Glomerular endothelial cell (primary cell): ENCODE results near the gene INPP5A. TPM values are rescaled to one million over a fixed set of nuclear protein-coding genes. Genes with fewer than 3 reads are reported as not detected.

Experiments used
- DNase-seq: peaks from one replicate; pipeline ENCODE4 v3.0.0-alpha.2; 2011; ENCODE audit warnings: low read depth, low spot score; ENCODE audit errors: extremely low read depth
- total RNA-seq: library from RNA; depleted of rRNA; stranded (reverse); fragments of >200 nt; gene quantifications from 2 replicates; pipeline ENCODE4 v1.2.3, GENCODE V29; 2015

Gene INPP5A
- total RNA-seq, 1 donor from 2014 or later, result 43.9 TPM

DNA sequence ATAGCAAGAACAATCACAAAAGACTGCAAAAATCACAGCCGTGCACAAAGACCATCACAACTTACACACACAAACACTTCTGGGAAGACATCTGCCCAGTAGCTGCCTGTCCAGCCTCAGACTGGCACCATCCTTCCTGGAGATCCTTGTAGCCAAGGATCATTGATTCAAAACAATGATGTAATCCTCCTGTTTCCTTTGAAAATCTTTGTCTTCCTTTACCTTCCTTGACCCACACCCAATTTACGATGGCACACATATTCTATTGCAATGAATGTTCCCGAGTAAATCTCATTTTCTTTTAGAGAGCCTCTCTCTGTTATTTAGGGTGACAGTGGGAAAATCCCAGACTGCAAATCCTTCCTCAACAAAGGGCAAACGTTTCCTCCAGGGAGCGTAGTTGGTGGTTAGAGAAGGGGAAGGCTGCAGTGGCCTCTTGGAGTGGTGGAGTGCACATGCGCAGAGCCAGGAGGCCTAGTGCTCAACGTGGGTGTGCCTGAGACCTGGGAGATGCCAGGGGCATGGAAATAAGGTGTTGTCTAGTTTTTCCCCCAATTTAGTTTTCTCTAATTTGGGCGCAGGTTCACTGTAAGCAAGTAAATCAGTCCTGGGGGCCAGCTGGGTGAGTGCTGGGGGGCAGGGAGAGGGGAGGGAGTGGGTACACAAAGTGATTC lies 3.1 kb upstream of the INPP5A start:
- DNase-seq, result no peak

DNA sequence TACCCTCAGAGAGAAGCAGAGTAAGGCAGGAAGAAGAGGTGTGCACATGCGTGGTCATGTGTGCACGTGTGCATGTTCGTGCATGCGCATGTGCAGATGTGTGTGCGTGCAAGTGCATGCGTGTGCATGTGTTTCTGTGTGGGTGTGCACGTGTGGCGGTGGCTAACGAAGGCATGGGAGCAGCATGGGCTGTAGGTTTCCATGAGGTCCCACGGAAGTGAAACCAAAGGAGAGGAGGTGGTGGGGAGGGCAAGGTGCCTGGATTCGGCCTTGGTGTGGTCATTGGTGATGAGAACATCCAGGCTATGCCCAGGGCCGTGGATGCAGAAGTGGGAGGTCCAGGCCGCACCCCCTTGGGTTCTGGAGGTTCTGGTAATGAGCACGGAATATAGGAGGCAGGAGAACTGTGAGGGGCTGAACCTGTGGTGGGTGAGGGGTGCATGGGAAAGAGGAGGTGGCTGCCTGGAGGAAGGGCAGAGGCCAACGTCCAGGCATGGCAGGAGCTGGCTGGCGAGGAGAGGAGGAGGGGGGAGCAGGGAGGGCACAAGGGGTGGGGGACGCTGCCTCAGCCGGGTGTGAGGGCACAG lies 2.4 kb upstream of the INPP5A start:
- DNase-seq, result no peak

DNA sequence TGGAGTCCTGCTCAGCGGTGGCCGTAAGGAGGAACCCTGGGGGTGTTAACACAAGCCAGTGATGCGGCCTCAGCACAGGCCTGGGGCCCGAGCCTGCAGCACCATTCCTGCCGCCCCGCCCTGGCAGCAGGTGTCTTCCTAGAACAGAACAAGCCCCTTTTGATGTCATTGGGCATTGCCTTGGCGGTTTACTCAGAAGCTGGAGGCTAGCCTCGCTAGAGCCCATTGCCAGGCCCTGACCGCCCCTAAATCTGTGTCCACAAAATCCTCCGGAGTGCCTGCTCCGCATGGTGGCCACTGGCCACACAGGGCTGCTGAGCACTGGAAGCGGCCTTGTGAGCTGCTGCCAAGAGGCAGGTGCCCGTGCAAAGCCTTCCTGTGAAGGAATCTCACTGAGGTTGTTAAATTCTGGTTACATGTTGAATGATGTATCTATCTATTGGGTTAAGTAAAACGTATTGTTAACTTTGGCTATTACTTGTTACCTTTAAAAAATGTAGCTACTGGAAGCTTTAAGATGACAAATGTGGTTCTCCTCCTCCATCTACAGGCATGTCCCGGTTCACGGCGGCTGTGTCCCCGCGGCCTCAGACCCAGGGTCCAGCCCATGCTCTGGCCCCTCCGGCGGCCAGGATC lies 1.2 kb upstream of the INPP5A start:
- DNase-seq, result no peak

GRCh38 chr10:132536877-132537683 lies 507 bp upstream of the INPP5A start:
- peak; percentile 61 for DNase-seq

- DNase-seq, result no peak
Measured at GRCh38 chr10:132538031-132538789, 623 bp downstream of the INPP5A start.

DNA sequence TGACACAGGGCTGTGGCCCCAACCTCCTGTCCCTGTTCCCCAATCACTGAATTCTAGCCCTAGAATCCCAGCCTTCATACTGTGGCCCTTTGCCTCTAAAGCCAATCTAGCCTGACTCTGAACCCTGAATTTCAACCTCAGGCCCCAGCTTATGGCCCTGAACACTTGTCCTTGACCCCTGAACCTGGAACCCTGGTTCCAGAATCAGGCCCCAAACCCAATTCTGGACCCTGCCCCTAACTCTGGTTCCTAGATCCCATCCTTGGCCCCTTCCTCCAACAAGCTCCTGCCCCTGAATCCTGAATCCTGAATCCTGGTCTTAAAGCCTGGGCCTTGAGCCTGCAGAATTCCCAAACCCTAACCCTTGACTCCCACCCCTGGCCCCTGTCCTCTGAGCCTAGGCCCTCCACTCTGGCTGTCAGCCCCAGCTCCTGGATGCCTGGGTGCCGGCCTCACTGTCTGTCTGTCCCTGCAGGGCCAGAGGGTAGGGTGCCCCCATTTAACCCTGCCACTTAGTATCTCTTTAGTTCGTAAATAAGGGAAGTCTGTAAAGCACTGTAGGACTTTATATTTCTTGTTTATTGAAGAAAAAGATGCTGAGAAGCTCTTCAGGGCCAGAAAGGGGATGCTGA lies 1.3 kb downstream of the INPP5A start:
- no peak for DNase-seq

DNA sequence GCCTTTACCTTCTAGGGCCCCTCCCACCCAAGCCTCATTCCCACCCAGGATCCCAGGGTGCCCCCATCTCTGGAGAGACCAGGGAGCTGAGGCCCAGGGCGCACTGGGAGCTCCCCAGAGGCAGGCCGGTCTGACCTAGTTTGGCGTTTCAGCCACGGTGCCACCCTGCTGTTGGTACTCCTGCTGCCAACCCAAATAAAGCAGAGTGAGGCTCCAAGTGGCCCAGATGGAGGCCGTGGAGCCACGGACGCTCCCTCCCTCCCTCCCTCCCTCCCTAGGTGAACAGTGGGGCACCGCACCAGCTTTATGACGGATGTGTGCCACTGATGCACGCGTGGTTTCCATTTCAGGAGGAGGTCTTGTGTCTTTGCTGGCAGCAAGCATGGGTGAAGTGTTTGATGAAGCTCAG lies 1.8 kb downstream of the INPP5A start:
- DNase-seq, result no peak

DNA sequence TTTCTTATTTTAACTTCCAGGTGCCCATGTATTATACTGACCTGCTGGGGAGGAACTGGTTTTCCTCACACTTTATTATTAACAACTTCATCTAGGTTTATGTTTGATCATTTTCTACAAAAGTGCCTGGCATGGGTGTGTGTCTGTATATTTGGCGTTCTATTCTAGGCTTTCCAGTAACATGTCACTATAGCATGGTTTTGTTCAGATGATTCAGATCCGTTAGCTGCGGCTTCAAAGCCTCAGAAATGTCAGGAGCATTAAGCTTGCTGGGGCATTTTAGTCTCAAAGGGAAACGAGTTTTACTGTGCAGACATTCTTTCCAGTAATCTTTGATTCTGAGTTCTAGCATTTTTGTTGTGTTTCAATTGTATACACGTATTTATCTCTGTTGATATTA lies 2.3 kb downstream of the INPP5A start:
- peak; percentile 18 for DNase-seq

DNA sequence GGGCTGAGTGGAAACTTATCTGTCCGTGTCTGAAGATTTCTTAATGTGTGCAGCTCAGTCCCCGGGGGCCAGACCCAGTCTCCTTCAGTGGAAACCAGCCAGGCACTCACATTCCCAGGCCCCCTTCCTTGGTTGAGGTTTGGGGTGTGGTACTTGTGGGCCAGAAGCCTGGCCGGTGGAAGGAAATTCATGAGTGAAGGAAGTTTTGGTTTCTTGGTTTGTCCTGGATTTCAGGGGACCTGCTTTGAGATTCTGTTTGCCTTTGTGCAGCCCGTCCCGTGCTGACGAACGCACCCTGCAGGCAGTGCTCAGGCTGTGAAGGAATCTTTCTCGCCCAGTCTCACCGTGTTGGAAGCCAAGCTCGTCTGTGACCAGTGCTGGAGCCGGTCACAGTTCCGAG lies 2.9 kb downstream of the INPP5A start:
- no peak for DNase-seq

DNA sequence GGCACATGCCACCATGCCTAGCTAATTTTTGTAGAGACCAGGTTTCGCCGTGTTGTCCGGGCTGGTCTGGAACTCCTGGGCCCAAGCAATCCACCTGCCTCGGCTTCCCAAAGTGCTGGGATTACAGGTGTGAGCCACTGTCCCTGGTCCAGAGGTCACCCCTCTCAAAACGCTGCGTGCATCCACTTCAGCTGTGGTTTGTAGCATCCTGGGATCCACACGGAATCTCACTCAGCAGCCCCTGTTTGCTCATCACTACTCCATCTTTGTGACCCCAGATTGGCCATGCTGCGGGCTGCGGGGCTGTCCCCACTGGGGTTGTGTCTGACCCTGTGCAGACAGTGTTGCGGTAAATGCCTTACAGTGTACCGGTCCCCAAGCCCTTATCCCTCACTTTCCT lies 3.5 kb downstream of the INPP5A start:
- DNase-seq, result no peak

GRCh38 chr10:132541601-132542011 lies 4.0 kb downstream of the INPP5A start:
- DNase-seq, result no peak

DNA sequence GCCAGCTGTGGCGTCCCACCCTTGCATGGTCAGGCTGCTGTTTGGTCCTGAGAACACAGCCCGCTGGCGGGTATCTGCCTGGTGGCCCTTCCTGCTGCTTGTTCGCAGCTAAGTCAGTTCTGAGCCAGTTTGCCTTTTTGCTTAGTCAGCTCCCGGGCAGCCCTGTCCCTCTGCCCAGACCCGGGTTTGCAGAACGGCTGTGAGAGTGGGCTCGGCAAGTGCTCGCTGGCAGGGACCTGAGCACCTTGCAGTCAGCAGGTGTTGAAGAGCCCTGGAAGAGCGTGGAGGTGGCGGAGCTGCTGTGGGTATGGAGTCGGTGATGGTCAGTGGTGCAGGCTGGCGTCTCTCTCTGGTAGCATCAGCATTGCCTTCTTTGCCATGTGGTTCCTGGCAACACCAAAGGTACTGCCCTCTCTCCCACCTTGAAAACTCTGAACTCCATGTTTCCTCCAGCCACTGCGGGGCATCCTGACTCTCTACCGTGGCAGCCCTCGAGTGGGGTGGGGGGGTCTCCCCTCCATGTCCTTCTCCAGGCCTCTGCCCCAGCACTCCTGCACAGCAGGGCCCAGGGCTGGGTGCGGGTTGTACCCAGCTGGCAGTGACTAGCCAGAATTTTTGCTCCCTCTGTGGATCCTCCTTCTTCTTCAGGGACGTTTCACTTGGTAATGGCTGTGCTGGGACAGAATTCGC lies 4.6 kb downstream of the INPP5A start:
- no peak for DNase-seq

- no peak for DNase-seq
Measured at GRCh38 chr10:132542819-132543218, 5.2 kb downstream of the INPP5A start.

DNA sequence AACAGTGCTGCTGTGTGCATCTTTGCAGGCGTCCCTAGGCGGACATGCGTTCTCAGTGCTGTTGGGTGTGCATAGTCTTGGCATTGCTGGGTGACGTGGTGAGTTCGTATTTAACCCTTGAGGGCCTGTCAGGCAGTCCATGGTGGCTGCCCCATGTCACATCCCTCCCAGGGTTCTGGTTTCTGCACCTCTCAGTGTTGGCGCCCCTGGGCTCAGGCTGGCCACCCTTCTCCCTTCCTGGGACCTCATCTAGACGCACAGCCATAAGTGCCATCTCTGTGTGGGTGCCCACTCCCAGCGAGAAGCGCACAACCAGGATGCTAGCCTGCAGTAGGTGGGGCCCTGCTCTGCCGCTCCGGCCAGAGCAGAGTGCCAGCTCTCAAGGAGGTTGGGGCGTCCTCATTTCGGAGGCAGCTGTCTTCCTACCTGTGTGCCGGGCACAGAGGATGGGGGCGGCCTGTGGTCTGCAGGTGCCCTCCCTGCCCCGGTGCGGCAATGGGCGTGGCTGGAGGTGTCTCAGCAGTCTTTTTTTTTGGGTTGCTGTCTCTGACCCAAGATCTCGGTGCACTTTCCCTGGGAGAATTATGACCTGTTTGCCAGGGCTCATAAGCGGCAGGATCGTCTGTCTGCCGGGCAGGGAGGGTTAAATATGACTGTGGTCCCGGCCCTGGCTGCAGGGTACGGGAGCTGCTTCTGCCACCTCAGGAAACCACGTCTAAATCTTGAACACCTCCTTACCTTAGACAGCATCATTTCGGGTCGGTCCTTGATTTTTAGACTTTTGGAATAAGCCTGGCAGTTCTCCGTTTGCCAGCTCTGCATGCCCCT lies 6.5 kb downstream of the INPP5A start:
- DNase-seq, result no peak

DNA sequence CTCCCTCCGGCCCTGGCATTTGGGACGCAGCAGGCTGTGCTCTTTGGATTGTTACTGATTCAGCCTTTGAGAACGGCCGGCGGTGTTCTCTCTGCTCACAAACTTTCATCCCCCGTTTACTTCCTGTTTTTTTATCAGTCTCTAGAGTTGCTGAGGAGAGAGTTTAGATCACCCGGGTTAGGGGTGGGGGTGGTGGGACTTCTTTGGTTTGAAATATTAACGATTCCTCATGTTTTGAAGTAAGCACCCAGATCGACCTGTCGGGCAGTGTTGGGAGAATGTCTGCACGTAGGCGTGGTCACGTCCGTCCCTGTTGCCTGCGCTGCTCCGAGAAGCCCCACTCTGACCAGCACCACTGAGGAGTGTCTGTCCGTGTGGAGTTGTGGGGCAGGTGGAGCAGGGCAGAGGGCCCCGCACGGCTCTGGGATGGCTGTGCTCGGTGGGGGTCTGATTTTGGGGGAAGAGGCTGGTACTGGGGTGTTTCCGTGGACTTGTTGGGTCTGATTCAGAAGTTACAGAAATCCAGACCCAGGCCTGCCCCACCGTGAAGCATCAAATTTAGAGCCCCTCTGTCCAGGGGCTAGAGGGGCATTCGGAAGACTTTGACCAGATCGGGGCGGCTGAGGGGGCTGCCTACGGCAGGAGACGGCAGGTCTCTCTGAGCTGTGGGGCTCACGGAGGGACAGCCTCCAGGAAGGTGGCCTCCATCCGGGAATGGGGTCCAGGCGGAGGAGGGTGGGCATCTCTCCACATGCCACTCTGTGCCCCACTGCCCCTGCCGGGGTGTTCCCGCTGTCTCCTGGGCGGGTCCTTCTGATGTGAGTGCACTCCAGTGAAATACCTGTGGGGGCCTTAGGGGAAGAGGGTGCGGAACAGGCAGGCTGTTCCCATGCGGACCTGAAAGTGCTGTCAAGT lies 7.4 kb downstream of the INPP5A start:
- DNase-seq, result no peak

- DNase-seq, result no peak
Measured at GRCh38 chr10:132545659-132546367, 8.2 kb downstream of the INPP5A start.
